ENCODE results near the gene PACS1. TPM values are rescaled to one million over a fixed set of nuclear protein-coding genes. Genes with fewer than 3 reads are reported as not detected.

PACS1 gene
- total RNA-seq, 2 experiments from 2014 or later: 179 to 183 TPM

GRCh38 chr11:66235141-66235540 lies 165.1 kb downstream of the PACS1 start:
- Histone ChIP-seq H3K4me3 (ENCODE audit: low read length) (no peak overlapping the region), H3K4me1 (ENCODE audit: insufficient read depth, low read length) (no peaks in the 10 kb centered on the region), H3K27me3 (ENCODE audit: control insufficient read depth in 1 of 2, insufficient read depth in 2 of 2, low read length in 2 of 2) (no peaks in the 10 kb centered on the region), H3K9me3 (ENCODE audit: control insufficient read depth in 1 of 2, insufficient read depth in 1 of 2, low read length in 2 of 2) (no peaks in the 10 kb centered on the region), H3K36me3 (ENCODE audit: insufficient read depth, low read length) (peaks cover 91% of the 10 kb centered on the region), H3K27ac (ENCODE audit: low read depth in 1 of 2, low read length in 2 of 2) (no peak overlapping the region)
- Mint-ChIP-seq H3K27ac (no peak overlapping the region), H3K4me3 (no peak overlapping the region), H3K4me1 (ENCODE audit: low read depth) (no peaks in the 10 kb centered on the region), H3K9me3 (no peaks in the 10 kb centered on the region), H3K36me3 (ENCODE audit: low read depth) (peaks cover 86% of the 10 kb centered on the region), H3K27me3 (no peaks in the 10 kb centered on the region)
- CTCF ChIA-PET: no interaction called here
- TF ChIP-seq CTCF (IDR thresholded peaks at IDR 0.05): no peak
- ATAC-seq (ENCODE audit: poor library complexity): no peak
- DNase-seq: no peak
- POLR2A ChIA-PET: interaction anchor here (0.6 kb wide), 1 partner anchor 12 kb away, joined by 4 read pairs; no protein-coding TSS in a partner anchor
- intact Hi-C loops (cut with DNase I, micrococcal nuclease): no loop called here

- TF ChIP-seq CTCF (IDR thresholded peaks at IDR 0.05): no peak
- Mint-ChIP-seq H3K4me3 (no peak overlapping the region), H3K36me3 (ENCODE audit: low read depth) (peaks cover 86% of the 10 kb centered on the region), H3K27me3 (no peaks in the 10 kb centered on the region), H3K27ac (no peak overlapping the region), H3K9me3 (no peaks in the 10 kb centered on the region), H3K4me1 (ENCODE audit: low read depth) (peaks cover 6% of the 10 kb centered on the region)
- no peaks in the 10 kb centered on the region for H3K9me3 ChIP-seq (ENCODE audit: control insufficient read depth in 1 of 2, insufficient read depth in 1 of 2, low read length in 2 of 2)
- ATAC-seq (ENCODE audit: poor library complexity): no peak
- H3K27ac ChIP-seq (ENCODE audit: low read depth in 1 of 2, low read length in 2 of 2): no peak overlapping the region
- POLR2A ChIA-PET: interaction anchor here (1.2 kb wide), 1 partner anchor 9 kb away, joined by 4 read pairs; no protein-coding TSS in a partner anchor
- H3K36me3 ChIP-seq (ENCODE audit: insufficient read depth, low read length): peaks cover 91% of the 10 kb centered on the region
- H3K4me1 ChIP-seq (ENCODE audit: insufficient read depth, low read length): no peaks in the 10 kb centered on the region
- CTCF ChIA-PET: interaction anchor here (0.5 kb wide), 1 partner anchor 113 kb away, joined by 3 read pairs; no protein-coding TSS in a partner anchor
- no peak for DNase-seq
- H3K27me3 ChIP-seq (ENCODE audit: control insufficient read depth in 1 of 2, insufficient read depth in 2 of 2, low read length in 2 of 2): no peaks in the 10 kb centered on the region
- H3K4me3 ChIP-seq (ENCODE audit: low read length): no peak overlapping the region
- intact Hi-C loops (cut with DNase I, micrococcal nuclease): no loop called here
Observed at GRCh38 chr11:66237867-66238266, 167.8 kb downstream of the PACS1 start.

- H3K9me3 Mint-ChIP-seq: no peaks in the 10 kb centered on the region
- Histone ChIP-seq H3K27ac (ENCODE audit: low read depth in 1 of 2, low read length in 2 of 2) (no peak overlapping the region), H3K4me1 (ENCODE audit: insufficient read depth, low read length) (no peaks in the 10 kb centered on the region), H3K36me3 (ENCODE audit: insufficient read depth, low read length) (peaks cover 90% of the 10 kb centered on the region), H3K27me3 (ENCODE audit: control insufficient read depth in 1 of 2, insufficient read depth in 2 of 2, low read length in 2 of 2) (no peaks in the 10 kb centered on the region), H3K4me3 (ENCODE audit: low read length) (no peak overlapping the region), H3K9me3 (ENCODE audit: control insufficient read depth in 1 of 2, insufficient read depth in 1 of 2, low read length in 2 of 2) (no peaks in the 10 kb centered on the region)
- H3K27ac Mint-ChIP-seq: no peak overlapping the region
- ATAC-seq (ENCODE audit: poor library complexity) (no peak), DNase-seq (no peak)
- ChIA-PET POLR2A (no interaction called here), CTCF (no interaction called here)
- H3K27me3 Mint-ChIP-seq: no peaks in the 10 kb centered on the region
- peaks cover 6% of the 10 kb centered on the region for H3K4me1 Mint-ChIP-seq (ENCODE audit: low read depth)
- H3K4me3 Mint-ChIP-seq: no peak overlapping the region
- TF ChIP-seq CTCF (IDR thresholded peaks at IDR 0.05): no peak
- intact Hi-C loops (cut with DNase I, micrococcal nuclease): no loop called here
- peaks cover 83% of the 10 kb centered on the region for H3K36me3 Mint-ChIP-seq (ENCODE audit: low read depth)
Observed at GRCh38 chr11:66238786-66239413, 168.8 kb downstream of the PACS1 start.

All from CD4-positive, alpha-beta T cell (primary cell).